ENCODE results near the gene VSIG10L. TPM values are rescaled to one million over a fixed set of nuclear protein-coding genes. Genes with fewer than 3 reads are reported as not detected.

Gene VSIG10L
- under 1 TPM; 0.20 to 0.75 (median 0.34) TPM for total RNA-seq

- Histone ChIP-seq H3K27me3 (peaks cover 0 to 9% (median 0%) of the 10 kb centered on the region in 3 donors), H3K4me3 (no peak within 1 kb of the TSS), H3K36me3 (peaks cover 0 to 23% of the 10 kb centered on the region in 2 donors), H3K27ac (no peak within 1 kb of the TSS), H3K4me1 (peaks cover 4 to 17% of the 10 kb centered on the region in 2 donors), H3K9me3 (no peaks in the 10 kb centered on the region)
- TF ChIP-seq POLR2A (IDR thresholded peaks at IDR 0.05) = no peak
- no peak for TF ChIP-seq CTCF (IDR thresholded peaks at IDR 0.05 in 4 of 5, conservative IDR thresholded peaks at IDR 0.05 in 1 of 5)
- intact Hi-C loops (cut with DNase I; ENCODE audit: low total_unique reads) = no loop called here
- ATAC-seq = no peak
- in situ Hi-C loops (cut with MboI; ENCODE audit: low sequenced_read_pairs in 4 of 4) = no loop called here
- DNase-seq = no peak
These were observed at the start of gene VSIG10L for GRCh38 chr19:51341976-51342580. Gene VSIG10L, minus strand, starts transcription at chr19:51342139. Its CDS starts 15 bp downstream, at chr19:51342124.

GRCh38 chr19:51391073-51391611 is 49.2 kb upstream of the VSIG10L start:
- Histone ChIP-seq H3K27ac (no peak overlapping the region), H3K4me3 (no peak overlapping the region), H3K27me3 (no peaks in the 10 kb centered on the region), H3K9me3 (no peaks in the 10 kb centered on the region), H3K4me1 (peaks cover 7 to 9% of the 10 kb centered on the region in 2 donors), H3K36me3 (no peaks in the 10 kb centered on the region)
- ATAC-seq (no peak), DNase-seq (no peak)
- in situ Hi-C loops (cut with MboI; ENCODE audit: low sequenced_read_pairs in 4 of 4) (no loop called here), intact Hi-C loops (cut with DNase I; ENCODE audit: low total_unique reads) (loop anchor here (5.0 kb wide), 1 partner anchor 181 kb away; the partner anchor contains the start of gene ZNF175)
- TF ChIP-seq CTCF (IDR thresholded peaks at IDR 0.05 in 4 of 5, conservative IDR thresholded peaks at IDR 0.05 in 1 of 5) (no peak), POLR2A (IDR thresholded peaks at IDR 0.05) (no peak)

- peaks cover 3% of the 10 kb centered on the region in 2 donors for H3K4me1 ChIP-seq
- H3K27me3 ChIP-seq = no peaks in the 10 kb centered on the region
- no peaks in the 10 kb centered on the region for H3K36me3 ChIP-seq
- DNase-seq = no peak
- no peak overlapping the region for H3K4me3 ChIP-seq
- ATAC-seq = no peak
- H3K27ac ChIP-seq = no peak overlapping the region
- in situ Hi-C loops (cut with MboI; ENCODE audit: low sequenced_read_pairs in 4 of 4) (no loop called here), intact Hi-C loops (cut with DNase I; ENCODE audit: low total_unique reads) (no loop called here)
- H3K9me3 ChIP-seq = no peaks in the 10 kb centered on the region
- no peak for TF ChIP-seq POLR2A (IDR thresholded peaks at IDR 0.05)
- TF ChIP-seq CTCF (IDR thresholded peaks at IDR 0.05 in 4 of 5, conservative IDR thresholded peaks at IDR 0.05 in 1 of 5) = no peak
These were observed 47.2 kb upstream of the VSIG10L start for GRCh38 chr19:51389143-51389542.

- no peak for ATAC-seq
- no peaks in the 10 kb centered on the region for H3K36me3 ChIP-seq
- in situ Hi-C loops (cut with MboI; ENCODE audit: low sequenced_read_pairs in 4 of 4) (no loop called here), intact Hi-C loops (cut with DNase I; ENCODE audit: low total_unique reads) (no loop called here)
- no peaks in the 10 kb centered on the region for H3K4me1 ChIP-seq
- TF ChIP-seq CTCF (IDR thresholded peaks at IDR 0.05 in 4 of 5, conservative IDR thresholded peaks at IDR 0.05 in 1 of 5) (no peak), POLR2A (IDR thresholded peaks at IDR 0.05) (no peak)
- H3K27ac ChIP-seq = no peak within 1 kb of the TSS
- no peaks in the 10 kb centered on the region for H3K27me3 ChIP-seq
- H3K4me3 ChIP-seq = no peak within 1 kb of the TSS
- DNase-seq = no peak
- H3K9me3 ChIP-seq = no peaks in the 10 kb centered on the region
These were observed 46.0 kb upstream of the VSIG10L start, which contains the start of gene LIM2 for GRCh38 chr19:51387924-51388389. Gene LIM2, minus strand, starts transcription at chr19:51387974. Its CDS starts 531 bp downstream, at chr19:51387443.
